GF-D8 (cell line): ENCODE measurements around the gene PTX4.

ENCODE experiments used
- DNase-seq: peaks from one replicate; lab custom pipeline; 2025; lab: John Stamatoyannopoulos, UW

The PTX4 gene

DNA sequence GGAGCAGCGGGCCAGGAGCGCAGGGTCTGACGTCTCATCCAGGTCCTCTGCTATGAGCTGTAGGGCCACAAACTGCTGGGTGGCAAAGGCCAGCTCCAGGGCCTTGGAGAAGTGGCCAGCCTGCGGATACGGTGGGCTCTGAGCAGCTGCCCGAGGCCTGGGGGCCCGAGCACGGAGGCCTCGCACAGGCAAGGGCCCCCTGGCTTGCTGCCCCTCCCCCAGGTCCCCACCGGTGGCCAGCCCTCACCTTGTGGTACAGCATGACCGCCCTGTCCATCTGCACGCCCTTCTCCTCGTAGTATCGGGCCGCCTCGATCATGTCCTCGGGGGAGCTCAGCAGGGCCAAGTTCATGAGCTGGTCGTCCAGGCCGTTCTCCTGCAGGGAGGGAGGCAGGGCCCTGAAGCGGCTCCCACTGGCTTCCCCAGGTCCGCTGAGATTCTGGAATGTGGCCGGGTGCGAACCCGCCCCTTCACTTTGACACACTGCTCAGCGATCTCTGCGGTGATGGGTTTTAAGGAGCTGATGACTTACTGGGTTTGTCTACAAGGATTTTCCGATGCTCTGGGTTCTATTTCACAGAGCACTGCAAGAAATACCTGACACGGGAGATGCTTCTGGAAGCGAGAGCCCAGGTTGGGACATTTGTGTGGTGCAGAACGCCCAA is 35.0 kb upstream of the PTX4 start:
- no peak for DNase-seq

DNA sequence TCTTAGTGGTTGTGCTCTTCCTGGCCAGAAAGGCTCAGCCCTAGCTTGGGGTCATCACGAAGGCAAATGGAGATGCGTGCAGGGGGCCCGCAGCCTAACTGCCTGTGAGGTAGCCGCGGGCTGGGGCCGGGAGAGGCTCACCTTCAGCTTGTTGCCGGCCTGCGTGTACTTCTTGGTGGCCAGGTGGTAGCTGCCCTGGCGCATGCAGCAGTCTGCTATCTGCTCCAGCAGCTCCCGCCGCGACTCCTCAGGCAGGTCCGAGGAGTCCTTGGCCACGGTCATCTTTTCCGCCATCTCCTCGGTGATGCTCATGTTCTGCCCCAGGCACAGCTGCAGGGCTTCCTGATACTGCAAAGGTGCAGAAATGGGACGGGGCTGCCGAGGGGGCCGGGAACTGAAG is 31.7 kb upstream of the PTX4 start:
- DNase-seq: no peak

DNA sequence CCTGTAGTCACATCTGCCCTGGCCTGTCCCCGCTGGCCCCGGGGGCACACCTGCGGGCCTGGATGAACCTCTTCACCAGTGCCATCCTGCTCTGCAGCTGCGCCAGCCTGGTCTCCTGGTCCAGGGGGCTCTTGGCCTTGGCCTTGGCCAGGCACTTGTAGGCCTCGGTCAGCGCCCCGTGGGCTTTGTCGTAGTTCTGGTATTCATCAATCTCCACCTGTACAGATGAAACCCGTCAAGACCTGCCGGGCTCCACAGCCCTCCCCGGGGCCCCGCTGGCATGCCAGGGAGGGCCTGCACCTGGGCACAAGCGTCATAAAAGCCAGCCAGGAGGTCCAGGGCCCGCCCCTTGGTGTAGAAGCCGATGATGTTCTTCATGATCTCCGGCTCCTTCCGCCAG is 31.1 kb upstream of the PTX4 start:
- no peak for DNase-seq

DNA sequence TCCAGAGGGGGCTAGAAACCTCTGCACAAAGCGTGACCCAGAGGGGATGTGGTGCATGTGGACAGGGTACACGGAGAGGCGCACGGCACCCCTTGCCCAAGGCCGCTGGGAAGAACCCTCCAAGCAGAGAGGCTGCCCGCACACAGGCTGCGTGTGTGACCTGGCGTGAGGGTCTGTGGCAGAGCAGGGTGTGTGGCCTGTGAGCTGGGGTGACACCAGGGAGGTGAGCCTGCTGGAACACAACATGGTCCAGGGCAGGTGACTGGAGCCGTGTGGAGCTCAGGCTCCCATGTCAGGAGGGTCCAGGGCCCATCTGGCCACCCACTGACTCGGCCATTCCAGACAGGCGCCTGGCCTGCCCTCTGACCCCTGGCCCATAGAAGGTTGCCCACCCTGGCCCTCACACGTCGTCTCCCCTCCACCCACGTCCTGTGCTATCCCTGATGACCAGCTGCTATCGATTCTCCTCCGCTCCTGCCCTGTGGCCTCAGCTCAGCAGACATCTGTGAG is 29.9 kb upstream of the PTX4 start:
- DNase-seq: no peak

DNA sequence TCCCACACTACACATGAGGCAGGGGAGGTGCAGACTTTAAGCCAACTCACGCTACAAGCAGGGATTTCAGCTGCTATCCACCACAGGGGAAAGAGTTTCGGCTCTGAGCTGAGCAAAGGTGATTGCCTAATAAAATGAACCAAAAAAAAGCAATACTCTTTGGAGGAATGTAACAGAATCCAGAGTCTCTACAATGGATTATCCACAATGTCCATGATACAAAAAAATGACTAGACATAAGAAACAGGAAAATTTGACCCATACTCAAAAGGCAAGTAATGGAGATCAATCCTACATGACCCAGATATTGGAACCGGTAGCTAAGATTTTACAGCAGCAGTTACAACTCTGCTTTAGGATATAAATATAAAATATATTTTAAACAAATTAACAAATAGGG is 25.8 kb upstream of the PTX4 start:
- DNase-seq: no peak

DNA sequence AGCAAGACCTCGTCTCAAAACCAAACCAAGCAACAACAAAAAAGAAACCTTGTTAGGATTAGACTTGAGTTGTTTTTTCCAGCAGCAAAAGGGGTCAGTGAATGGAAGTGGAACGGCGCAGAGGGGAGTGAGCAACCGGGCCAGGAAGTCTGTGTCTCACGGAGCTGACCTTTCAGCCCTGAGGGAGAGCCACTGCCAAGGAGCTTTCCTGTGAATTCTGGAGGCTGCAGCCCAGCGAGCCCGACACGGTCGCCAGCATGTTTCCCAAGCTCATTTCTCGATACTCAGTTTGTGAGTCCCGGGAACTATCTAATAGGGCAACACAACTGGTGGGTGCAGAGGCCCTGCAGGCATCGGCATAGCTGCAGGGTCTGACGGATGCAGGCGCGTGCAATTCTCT is 24.0 kb upstream of the PTX4 start:
- no peak for DNase-seq

DNA sequence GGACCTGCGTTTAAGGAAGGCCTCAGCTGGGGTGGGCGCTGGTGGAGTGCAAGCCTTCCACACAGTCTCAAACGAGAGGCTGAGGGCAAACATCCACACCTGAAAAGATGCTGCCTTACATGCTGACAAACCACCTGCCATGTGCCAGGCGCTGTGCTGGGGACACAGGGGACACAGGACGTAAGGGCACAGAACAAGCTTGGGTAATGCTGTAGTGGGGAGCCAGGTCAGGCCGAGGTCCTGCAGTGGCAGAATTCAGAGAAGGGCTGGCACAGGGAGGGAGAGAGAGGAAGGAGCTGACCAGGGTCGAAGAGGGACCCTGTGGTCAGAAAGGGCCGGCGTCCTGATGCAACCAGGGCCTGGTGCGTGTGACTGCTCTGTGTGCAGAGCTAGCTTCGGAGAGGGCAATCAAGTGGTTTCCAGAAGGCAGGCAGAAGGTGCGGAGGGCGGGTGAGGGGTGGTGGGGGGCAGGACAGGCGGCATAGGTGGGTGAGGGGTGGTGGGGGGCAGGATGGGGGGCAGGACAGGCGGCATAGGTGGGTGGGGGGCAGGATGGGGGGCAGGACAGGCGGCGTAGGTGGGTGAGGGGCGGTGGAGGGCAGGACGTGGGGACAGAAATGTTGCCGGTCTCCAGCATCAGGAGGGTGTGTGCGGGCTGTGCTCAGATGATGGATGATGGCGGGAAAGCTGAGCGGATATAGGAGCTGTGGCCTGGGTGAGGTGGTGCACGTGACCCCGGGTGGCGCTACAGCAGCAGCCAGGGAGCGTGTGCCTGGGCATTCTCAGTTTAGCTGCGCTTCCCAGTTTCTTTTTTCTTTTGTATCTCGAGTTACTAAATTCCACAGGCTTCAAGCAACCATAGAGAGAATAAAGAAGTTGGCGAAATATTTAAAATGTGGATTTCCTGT is 23.2 kb upstream of the PTX4 start:
- DNase-seq: no peak

DNA sequence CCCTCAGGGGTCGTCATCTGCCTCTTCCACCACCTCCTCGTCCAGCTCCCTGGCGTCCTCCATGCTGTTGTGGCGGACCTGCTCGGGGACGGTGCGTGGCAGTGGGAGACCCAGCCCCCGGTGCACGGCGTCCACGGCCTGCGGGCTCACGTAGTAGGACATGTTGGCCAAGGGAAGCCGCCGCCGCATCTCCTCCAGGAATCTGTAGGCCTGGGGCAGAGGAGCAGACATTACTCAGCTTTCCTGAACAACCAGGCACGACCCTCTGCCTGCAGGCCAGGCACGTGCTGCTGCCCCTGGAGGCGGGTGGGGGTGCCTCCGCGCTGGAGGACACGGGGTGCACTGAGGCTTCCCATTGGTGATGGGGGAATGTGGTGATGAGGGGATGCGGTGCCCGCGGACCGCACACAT is 22.2 kb upstream of the PTX4 start:
- DNase-seq: no peak

DNA sequence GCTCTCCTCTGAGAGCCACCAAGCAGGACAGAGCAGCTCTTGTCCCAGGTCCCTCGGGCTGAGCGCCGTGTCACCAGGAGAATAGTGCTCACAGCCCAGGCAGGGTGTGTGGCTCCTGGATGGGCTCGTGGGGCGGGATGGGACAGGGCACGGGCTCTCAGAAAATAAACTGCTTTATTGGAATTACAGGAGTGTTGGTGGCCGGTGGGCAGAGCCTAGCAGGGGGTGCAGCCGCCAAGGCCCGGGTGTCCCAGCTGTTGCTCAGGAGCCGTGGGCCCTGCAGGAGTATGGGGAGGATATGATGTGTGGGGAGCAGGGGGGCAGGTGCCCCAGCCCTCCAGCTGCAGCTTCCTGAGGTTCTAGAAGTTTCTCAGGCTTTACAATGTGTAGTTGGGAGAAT is 21.5 kb upstream of the PTX4 start:
- DNase-seq: no peak

DNA sequence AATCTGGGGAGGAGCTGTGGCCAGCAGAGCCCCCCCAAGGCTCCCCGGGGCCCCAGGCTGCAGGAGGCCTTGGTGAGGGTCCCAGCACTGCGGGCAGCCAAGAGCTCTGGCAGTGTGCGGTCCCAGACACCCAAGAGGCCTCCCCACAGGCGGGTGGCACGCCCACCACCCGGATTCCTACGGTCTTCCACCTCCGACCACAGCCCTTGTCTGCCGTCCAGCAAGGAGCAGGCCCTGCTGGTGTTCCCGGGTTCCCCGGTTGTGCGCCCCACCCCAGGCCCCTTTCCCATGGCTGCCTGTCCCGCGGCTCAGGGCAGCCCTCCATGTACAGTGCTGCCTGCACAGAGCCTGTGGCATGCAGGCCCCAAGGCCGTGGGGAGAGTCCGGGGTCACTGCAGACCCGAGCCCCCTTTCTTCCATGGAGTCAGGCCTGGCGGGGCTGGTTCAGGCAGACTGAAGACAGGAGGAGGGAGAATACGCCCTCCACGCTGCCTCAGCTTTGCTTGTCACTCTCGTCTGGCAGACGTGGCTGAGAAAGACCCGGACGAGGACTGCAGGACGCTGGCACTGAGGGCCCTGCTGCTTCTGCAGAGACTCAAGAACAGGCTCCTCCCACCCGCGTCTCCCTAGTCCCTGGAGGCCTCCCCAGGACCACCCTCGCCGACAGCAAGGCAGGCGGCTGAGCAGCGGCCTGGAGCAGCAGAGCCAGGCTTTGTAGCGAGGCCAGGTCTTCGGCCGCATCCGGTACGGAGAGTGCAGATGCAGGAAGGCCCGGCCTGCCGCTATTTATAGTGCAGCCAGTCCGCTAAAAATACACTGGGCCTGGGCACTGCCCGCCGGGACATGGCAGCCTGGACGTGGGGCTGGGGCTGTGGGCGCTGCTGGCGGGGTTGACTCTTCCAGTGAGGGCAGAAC is 20.8 kb upstream of the PTX4 start:
- no peak for DNase-seq

DNA sequence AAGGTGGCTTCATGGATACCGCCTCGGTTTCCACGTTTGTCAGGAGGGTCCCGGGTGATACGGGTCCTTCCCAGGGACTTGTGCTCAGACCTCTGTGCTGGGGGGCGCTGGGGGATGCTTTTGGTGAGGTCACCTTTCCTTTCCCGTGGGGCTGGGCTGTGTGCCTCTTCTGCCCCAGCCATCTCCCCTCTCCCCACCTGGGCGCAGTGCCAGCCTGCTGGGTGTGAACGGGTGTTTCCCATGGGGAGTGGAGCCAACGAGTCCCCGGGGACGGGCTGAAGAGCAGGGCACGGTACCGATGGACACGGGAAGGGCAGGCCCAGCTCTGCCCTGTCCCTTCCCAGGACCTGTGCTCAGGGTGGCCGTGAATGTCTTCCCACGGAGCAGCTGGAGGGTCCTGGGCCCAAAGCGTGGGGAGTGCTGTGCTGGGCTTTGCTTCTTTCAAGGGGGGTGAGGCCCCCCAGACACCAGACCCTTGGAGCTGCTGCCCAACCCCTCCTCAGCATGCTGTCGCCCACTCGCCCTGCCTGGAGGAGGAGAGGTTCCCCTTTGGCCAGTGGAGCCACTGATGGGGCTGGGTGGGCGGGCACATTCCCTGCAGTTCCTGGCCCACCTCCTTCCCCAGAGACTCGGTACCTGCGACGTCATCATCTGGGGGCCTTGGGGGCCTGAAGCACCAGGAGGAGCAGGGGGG is 19.9 kb upstream of the PTX4 start:
- no peak for DNase-seq

DNA sequence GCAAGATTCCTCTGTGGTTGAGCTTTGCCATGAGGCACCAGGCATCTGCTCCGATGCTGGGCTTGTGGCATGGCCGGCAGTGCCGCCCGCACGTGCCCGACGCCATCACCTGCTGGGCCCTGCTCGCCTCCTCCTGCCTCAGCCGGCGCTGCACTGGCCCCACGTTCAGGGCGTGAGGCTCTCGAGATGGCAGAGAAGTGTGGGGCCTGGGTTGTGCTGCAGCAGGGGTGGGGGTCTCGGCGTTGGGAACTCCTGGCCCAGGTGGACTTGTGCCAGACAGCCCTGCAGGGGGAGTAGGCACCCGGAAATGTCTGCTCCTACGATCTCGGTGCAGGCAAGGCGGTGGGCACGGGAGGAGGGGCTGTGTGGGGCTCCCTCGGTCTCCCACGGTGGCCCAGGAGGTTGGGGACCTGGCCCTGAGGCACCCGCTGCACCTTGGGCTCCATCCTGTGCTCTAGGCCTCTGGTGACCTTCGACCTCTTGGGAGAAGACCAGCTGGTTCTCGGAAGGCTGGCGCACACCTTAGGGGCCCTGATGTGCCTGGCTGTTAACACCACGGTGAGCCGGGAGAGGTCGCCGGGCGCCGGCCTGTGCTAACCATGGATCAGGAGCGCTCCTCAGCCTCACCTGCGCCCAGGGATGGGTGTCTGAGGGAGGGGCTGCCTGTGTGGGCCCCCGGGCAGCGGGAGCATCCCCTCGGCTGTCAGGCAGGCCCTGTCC is 17.9 kb upstream of the PTX4 start:
- no peak for DNase-seq

DNA sequence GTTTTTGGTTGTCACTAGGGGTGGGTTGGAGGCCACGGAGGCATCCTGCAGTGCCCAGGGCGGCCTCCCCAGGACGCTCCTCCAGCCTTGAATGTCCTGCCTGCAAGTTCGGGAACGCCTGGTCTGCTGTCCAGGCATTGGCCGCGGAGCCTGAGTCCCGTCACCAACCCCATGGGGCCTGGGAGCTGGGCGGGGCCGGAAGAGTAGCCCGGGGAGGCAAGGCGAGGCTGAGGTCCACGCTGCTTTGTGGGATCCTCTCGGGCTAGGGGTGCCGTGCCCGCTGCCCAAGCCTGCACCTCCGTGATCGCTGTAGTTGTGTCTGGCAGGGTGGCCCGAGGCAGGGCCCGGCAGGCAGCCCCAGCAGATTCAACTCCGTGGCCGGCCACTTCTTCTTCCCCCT is 17.2 kb upstream of the PTX4 start:
- DNase-seq: no peak

DNA sequence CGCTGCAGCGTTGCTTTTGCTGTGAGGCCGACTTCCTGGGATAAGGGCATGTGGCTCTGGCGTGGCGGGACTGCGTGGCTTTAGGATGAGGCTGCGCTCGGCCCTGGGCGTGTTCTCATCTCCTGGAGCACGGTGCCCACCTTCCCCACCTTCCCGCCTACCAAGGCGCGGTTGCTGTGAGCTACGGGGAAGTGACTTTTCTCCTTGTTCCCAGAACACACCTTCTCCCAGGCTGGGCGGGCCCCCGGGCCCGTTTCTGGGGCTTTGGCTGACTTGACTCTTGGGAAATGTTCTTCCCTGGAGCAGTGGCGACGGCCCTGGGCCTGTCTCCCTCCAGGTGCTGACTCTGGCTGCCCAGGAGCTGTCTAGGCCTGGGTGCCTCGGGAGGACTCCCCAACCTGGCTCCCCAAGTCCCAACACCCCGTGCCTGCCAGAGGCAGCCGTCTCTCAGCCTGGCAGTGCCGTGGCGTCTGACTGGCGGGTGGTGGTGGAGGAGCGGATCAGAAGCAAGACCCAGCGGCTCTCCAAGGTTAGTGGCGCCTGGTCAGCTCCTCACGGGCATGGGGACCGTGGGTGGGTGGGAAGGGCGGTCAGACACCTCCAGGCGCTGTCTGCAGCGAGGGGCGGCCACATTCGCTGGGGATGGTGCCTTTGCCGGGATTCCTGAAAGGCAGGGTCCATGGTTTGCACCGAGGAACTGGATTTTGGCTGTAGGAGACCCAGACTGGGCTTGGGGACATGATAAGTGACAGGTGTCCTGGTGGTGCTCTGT is 16.5 kb upstream of the PTX4 start:
- DNase-seq: no peak

DNA sequence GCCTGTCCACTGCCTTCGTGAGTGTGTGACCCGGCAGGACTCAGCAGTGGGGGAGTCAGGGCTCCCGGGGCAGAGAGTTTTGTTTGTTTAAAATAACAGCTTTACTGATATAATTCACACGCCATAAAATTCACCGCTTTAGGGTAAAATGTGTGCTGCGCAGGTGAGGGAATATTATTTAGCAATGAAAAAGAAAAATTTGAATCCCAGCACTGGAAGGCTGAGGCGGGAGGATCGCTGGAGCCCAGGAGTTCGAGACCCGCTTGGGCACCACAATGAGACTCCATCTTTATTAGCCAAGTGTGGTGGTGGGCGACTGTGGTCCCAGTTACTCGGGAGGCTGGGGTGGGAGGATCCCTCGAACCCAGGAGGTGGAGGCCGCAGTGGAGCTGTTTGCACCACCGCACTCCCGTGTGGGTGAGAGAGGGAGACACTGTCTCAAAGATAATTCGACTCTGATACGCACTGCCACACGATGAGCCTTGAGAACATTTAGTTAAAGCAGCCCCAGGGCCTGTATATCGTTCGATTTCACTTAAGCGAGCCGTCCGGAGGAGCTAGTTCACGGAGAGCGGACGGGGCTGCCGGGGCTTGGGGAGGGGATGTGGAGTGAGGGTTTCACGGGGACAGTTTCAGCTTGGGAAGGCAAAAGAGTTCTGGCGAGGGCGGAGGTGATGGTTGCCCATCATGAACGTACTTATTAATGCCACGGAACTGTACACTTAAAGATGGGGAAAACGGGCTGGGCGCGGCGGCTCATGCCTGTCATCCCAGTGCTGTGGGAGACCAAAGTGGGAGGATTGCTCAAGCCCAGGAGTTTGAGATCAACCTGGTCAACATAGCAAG is 14.6 kb upstream of the PTX4 start:
- DNase-seq: no peak

DNA sequence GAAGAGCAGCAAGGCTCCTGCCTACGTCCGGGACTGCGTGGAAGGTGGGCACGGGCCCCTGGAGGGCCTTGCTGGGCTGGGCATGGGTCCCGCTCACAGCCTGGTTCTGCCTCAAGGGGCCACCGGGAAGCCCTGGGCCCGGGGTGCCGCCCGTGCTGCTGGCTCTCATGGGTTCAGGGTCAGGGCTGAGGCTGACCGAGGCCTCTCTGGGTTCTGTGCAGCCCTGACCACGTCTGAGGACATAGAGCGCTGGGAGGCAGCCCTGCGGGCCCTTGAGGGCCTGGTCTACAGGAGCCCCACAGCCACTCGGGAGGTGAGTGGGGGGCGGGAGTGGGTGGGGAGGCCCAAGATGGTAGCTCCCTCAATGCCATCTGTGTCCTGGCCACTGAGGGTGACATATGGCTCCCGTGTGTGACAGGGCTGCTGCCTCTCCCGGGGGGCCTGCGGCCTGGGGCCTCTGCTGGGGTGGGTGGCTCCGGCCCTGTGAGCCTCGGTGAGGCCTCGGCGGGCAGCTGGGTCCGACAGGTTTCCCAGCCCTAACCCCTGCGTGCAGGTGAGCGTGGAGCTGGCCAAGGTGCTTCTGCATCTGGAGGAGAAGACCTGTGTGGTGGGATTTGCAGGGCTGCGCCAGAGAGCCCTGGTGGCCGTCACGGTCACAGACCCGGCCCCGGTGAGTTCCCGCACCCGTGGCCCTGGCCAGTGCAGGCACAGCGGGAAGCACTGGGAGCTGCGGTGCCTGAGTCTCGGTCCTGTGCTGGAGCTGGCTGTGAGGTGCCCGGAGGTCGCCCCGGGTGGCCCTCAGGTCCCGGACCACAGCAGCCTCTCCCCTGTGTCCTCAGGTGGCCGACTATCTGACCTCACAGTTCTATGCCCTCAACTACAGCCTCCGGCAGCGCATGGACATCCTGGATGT is 13.6 kb upstream of the PTX4 start:
- no peak for DNase-seq

DNA sequence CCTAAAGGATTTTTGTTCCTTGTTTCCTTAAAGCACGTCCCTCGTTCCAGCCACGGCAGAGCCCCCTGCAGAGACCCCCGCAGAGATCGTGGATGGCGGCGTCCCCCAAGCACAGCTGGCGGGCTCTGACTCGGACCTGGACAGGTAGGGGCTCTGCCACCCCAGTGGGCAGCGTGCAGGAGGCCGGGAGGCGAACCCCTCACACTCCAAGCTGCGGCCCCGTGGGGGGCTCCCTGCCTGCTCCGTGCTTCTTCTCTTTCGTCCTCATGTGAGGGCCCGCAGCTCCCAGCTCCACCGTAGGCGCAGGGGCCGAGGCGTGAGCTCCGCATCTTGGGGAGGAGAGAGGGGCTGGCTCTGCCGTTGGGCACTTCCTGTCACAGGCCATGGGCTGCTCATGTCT is 12.9 kb upstream of the PTX4 start:
- no peak for DNase-seq

DNA sequence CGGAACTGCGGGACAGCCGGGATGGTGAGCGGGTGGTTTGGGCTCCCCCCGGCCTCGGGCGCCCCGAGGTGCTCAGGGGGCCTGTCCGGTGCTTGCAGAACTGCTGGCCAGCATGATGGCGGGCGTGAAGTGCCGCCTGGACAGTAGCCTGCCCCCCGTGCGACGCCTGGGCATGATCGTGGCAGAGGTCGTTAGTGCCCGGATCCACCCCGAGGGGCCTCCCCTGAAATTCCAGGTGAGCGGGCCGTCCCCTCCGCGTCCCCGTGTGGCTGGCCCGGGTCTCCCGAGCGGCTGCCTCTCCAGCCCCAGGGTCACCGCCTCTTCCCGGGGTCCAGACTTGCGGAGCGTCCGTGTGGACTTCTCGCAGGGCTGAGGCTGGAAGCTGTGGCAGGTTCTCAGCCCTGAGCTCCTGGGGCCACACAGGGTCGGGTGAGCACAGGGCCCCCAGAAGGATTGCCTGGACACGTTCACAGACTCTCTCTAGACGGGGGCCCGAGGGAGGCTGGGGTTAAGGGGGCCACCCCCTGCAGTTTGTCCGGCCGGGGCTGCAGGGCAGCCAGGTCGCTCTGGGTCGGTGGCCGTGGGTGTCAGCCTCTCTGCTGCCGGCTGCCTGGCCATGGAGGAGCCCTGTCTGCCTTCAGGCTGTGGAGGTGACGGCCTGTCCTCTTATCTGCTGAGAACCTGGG is 11.9 kb upstream of the PTX4 start:
- no peak for DNase-seq
